SU-DHL-6 (cell line): ENCODE results near the gene NMRK1.

Experiments used
- H2AFZ ChIP-seq: fragments of 200-600 bp; sonication (generic); 2 replicates; pipeline ENCODE4 v1.6.1; 2014; ENCODE audit warnings: low read depth, mild to moderate bottlenecking, moderate library complexity, mixed read lengths, antibody characterized with exemption, low read length; ENCODE audit not compliant: severe bottlenecking
- H3F3A ChIP-seq: fragments of 200-600 bp; shearing (Covaris generic); 2 replicates; pipeline ENCODE4 v1.6.0; 2016; ENCODE audit warnings: antibody characterized with exemption, mild to moderate bottlenecking; ENCODE audit not compliant: insufficient read depth
- H3K27ac ChIP-seq: fragments of 200-600 bp; sonication (generic); 2 replicates; pipeline ENCODE4 v1.5.1; 2016; ENCODE audit warnings: low read depth, mild to moderate bottlenecking, low read length, moderate library complexity, mixed read lengths
- H3K27me3 ChIP-seq: fragments of 200-600 bp; sonication (generic), shearing (Covaris generic); 2 replicates; pipeline ENCODE4 v1.6.0; 2014; ENCODE audit warnings: mild to moderate bottlenecking, low read length
- H3K36me3 ChIP-seq: fragments of 200-600 bp; sonication (generic); 2 replicates; pipeline ENCODE4 v1.6.1; 2014; ENCODE audit warnings: mild to moderate bottlenecking, low read length, mixed read lengths
- H3K4me2 ChIP-seq: fragments of 300-600, 200-600 bp; shearing (Covaris generic), sonication (generic); 2 replicates; pipeline ENCODE4 v1.6.0; 2014; ENCODE audit warnings: low read length, low read depth, mild to moderate bottlenecking; ENCODE audit not compliant: poor library complexity, severe bottlenecking
- H3K4me3 ChIP-seq: fragments of 200-600 bp; sonication (generic); 2 replicates; pipeline ENCODE4 v1.5.1; 2014; ENCODE audit warnings: antibody characterized with exemption, low read length, mild to moderate bottlenecking, mixed read lengths; ENCODE audit not compliant: insufficient read depth, poor library complexity, severe bottlenecking
- H3K79me2 ChIP-seq: fragments of 200-600 bp; sonication (generic); 2 replicates; pipeline ENCODE4 v1.6.1; 2014; ENCODE audit warnings: mild to moderate bottlenecking, low read length, moderate library complexity; ENCODE audit not compliant: insufficient read depth
- H3K9ac ChIP-seq: fragments of 200-600 bp; sonication (generic); 2 replicates; pipeline ENCODE4 v1.7.0; 2014; ENCODE audit warnings: mild to moderate bottlenecking, low read length
- H3K9me2 ChIP-seq: fragments of 200-600 bp; sonication (generic); replicated peaks from 2 replicates; pipeline ENCODE4 v1.6.1; 2014; ENCODE audit warnings: low read length; ENCODE audit not compliant: insufficient read depth
- H3K9me3 ChIP-seq: fragments of 200-600 bp; sonication (generic); 2 replicates; pipeline ENCODE4 v1.6.1; 2014; ENCODE audit warnings: low read length, mixed read lengths; ENCODE audit not compliant: insufficient read depth
- H4K20me1 ChIP-seq: fragments of 200-600 bp; sonication (generic); 2 replicates; pipeline ENCODE4 v1.6.1; 2014; ENCODE audit warnings: low read depth, mild to moderate bottlenecking, antibody characterized with exemption, low read length, moderate library complexity, mixed read lengths
- EZH2phosphoT487 ChIP-seq: fragments of 200-600 bp; sonication (generic), shearing (Covaris generic); conservative IDR thresholded peaks from 2 replicates; pipeline ENCODE4 v1.6.1; 2018; ENCODE audit warnings: mild to moderate bottlenecking, antibody characterized with exemption, low read length, moderate library complexity, mixed read lengths
- TF ChIP-seq, protein P1 (sequence below): fragments of 200-600 bp; sonication (generic); IDR thresholded peaks from one replicate; pipeline ENCODE4 v1.5.1; 2017; ENCODE audit warnings: antibody characterized with exemption, mild to moderate bottlenecking, low read length, moderate library complexity; ENCODE audit not compliant: insufficient read depth, poor library complexity, severe bottlenecking

NMRK1 gene

DNA sequence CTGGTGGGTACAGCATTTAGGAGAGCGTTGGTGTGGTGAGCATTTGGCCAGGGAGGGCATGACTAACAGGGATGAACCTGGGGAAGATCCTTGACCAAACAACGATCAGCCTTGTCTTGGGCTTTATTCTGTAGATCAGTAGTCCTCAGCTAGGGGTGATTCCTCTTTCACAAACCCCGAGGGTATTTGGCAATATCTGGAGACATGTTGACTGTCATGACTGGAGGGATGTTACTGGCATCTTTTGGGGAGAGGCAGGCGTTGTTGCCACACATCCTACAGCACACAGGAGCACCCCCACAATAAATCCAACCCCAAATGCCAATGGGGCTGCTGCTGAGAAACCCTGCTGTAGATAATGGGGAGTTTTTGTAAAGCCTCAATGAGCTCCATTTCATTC is 44.3 kb upstream of the NMRK1 start:
- Histone ChIP-seq H3K9me2 (no peaks in the 10 kb centered on the region), H3F3A (no peaks in the 10 kb centered on the region), H2AFZ (no peak overlapping the region), H3K4me2 (no peak overlapping the region), H4K20me1 (0 out of 2 replicates have a peak, but pooled peaks cover 6% of the 10 kb centered on the region), H3K27me3 (no peaks in the 10 kb centered on the region), H3K36me3 (peaks cover 6% of the 10 kb centered on the region; the same call in 1 of the 2 replicates), H3K27ac (no peak overlapping the region), H3K4me3 (no peak overlapping the region), H3K9me3 (no peaks in the 10 kb centered on the region), H3K9ac (no peak overlapping the region), H3K79me2 (no peaks in the 10 kb centered on the region)
- no peak for TF ChIP-seq EZH2phosphoT487
- TF ChIP-seq, protein P1, sequence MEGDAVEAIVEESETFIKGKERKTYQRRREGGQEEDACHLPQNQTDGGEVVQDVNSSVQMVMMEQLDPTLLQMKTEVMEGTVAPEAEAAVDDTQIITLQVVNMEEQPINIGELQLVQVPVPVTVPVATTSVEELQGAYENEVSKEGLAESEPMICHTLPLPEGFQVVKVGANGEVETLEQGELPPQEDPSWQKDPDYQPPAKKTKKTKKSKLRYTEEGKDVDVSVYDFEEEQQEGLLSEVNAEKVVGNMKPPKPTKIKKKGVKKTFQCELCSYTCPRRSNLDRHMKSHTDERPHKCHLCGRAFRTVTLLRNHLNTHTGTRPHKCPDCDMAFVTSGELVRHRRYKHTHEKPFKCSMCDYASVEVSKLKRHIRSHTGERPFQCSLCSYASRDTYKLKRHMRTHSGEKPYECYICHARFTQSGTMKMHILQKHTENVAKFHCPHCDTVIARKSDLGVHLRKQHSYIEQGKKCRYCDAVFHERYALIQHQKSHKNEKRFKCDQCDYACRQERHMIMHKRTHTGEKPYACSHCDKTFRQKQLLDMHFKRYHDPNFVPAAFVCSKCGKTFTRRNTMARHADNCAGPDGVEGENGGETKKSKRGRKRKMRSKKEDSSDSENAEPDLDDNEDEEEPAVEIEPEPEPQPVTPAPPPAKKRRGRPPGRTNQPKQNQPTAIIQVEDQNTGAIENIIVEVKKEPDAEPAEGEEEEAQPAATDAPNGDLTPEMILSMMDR, result no peak

DNA sequence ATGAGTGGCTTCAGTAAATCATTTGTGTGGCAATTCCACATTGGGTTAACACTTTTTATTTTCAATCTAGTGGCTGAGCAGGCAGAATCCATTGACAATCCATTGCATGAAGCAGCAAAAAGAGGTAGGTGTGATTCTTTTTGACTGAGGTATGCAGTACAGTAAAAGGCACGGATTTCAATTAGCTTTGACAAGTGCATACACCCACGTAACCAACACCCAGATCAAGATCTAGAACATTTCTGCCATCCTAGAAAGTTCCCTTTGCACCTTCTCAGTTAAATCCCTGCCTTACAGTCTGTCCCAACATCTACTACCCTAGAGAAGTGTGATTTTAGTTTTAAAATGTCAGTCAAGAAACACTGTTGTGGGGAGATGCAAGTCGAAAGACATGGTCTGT is 43.7 kb upstream of the NMRK1 start:
- Histone ChIP-seq H4K20me1 (0 out of 2 replicates have a peak, but pooled peaks cover 6% of the 10 kb centered on the region), H3F3A (no peaks in the 10 kb centered on the region), H3K27ac (no peak overlapping the region), H3K9me3 (no peaks in the 10 kb centered on the region), H3K27me3 (no peaks in the 10 kb centered on the region), H3K36me3 (peaks cover 6% of the 10 kb centered on the region; the same call in 1 of the 2 replicates), H3K79me2 (no peaks in the 10 kb centered on the region), H3K4me2 (no peak overlapping the region), H3K4me3 (no peak overlapping the region), H3K9ac (no peak overlapping the region), H3K9me2 (no peaks in the 10 kb centered on the region), H2AFZ (no peak overlapping the region)
- TF ChIP-seq, protein P1, result no peak
- no peak for TF ChIP-seq EZH2phosphoT487

DNA sequence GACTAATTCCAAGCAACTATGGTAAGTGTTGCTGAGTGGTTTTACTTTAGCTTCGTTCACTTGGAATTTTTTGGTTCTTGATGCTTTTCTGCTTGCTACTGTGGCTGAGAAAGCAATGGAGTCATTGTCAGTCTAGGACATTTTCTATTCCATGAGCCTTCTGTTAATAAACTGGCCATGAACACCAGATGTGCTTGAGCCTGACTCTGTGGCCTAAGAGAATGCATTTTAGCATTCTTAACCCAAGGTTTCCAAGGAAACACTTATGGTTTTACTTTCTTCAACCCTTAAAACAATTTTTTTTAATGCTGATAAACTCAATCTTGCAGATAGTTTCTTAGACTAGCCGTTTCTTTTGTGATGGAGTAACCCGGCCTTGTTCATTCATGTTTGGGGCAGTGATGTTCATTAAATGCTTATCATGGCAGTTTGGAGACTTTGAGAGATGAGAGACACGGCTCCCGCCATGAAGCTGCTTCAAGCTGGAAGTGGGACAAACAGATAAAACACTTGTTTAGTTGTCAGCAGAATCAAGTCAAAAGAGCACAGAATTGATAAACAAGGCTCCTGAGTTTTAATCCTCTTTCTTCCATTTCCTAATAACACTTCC is 42.8 kb upstream of the NMRK1 start:
- H3K36me3 ChIP-seq, result peaks cover 6% of the 10 kb centered on the region; the same call in 1 of the 2 replicates
- H4K20me1 ChIP-seq, result 0 out of 2 replicates have a peak, but pooled peaks cover 6% of the 10 kb centered on the region
- H3K4me3 ChIP-seq, result no peak overlapping the region

More for the DNA sequence above, 42.8 kb upstream of the NMRK1 start:
- Histone ChIP-seq H2AFZ (no peak overlapping the region), H3K4me2 (no peak overlapping the region), H3K27me3 (no peaks in the 10 kb centered on the region), H3K9me3 (no peaks in the 10 kb centered on the region), H3K27ac (no peak overlapping the region), H3K79me2 (no peaks in the 10 kb centered on the region), H3F3A (no peaks in the 10 kb centered on the region), H3K9ac (no peak overlapping the region), H3K9me2 (no peaks in the 10 kb centered on the region)
- TF ChIP-seq EZH2phosphoT487, result no peak
- TF ChIP-seq, protein P1, result no peak
